Activated CD4-positive, alpha-beta T cell treated with anti-CD3 and anti-CD28 coated beads for 1 hour (primary cell): ENCODE measurements around the gene ZNF789.
A peak's percentile ranks its signal among the peaks of the same experiment; 100 is the strongest.
"Not testable (repeated sequence)": the region's sequence is repeated elsewhere in the genome, so short reads cannot be mapped to it uniquely, and the experiment has no call there.

Experiments used
- DNase-seq: peaks from one replicate; pipeline ENCODE4 v3.0.0-alpha.2; 2020

ZNF789 gene

GRCh38 chr7:99459087-99459486, 13.6 kb upstream of the ZNF789 start:
- no peak for DNase-seq

GRCh38 chr7:99460651-99461050, 12.0 kb upstream of the ZNF789 start:
- no peak for DNase-seq

GRCh38 chr7:99461221-99461620, 11.5 kb upstream of the ZNF789 start:
- DNase-seq = no peak

- DNase-seq = no peak
These were observed 7.3 kb upstream of the ZNF789 start for GRCh38 chr7:99465421-99465768.

- DNase-seq = no peak
These were observed 4.3 kb upstream of the ZNF789 start for GRCh38 chr7:99468336-99468918.

GRCh38 chr7:99469381-99470065, 3.2 kb upstream of the ZNF789 start:
- DNase-seq = no peak

- DNase-seq = no peak
These were observed 566 bp downstream of the ZNF789 start for GRCh38 chr7:99473315-99473596.

- no peak for DNase-seq
These were observed 3.4 kb downstream of the ZNF789 start for GRCh38 chr7:99476107-99476506.

- DNase-seq = no peak
These were observed 6.1 kb downstream of the ZNF789 start for GRCh38 chr7:99478464-99479440.

- DNase-seq = no peak
These were observed 12.4 kb downstream of the ZNF789 start for GRCh38 chr7:99485094-99485493.

GRCh38 chr7:99489235-99489634, 16.5 kb downstream of the ZNF789 start:
- DNase-seq = no peak

GRCh38 chr7:99490878-99491277, 18.2 kb downstream of the ZNF789 start:
- DNase-seq = no peak

GRCh38 chr7:99493823-99494222, 21.1 kb downstream of the ZNF789 start:
- DNase-seq = no peak

GRCh38 chr7:99497766-99498545, 25.3 kb downstream of the ZNF789 start:
- no peak for DNase-seq

- no peak for DNase-seq
These were observed 25.9 kb downstream of the ZNF789 start for GRCh38 chr7:99498546-99498944.

GRCh38 chr7:99499371-99499720, 26.7 kb downstream of the ZNF789 start:
- DNase-seq = no peak

GRCh38 chr7:99499721-99500636, 27.3 kb downstream of the ZNF789 start, which contains the start of gene ZNF394:
ZNF394 (minus strand) TSS chr7:99500281; CDS start chr7:99500093, 188 bp downstream.
- DNase-seq = peak; percentile 82

GRCh38 chr7:99500637-99501009, 27.9 kb downstream of the ZNF789 start:
- DNase-seq = no peak

GRCh38 chr7:99501236-99501635, 28.5 kb downstream of the ZNF789 start:
- not testable (repeated sequence) for DNase-seq

GRCh38 chr7:99504281-99504602, 31.6 kb downstream of the ZNF789 start:
- DNase-seq = no peak

- DNase-seq = peak; percentile 94
These were observed 32.1 kb downstream of the ZNF789 start, which contains the start of gene ZKSCAN5 for GRCh38 chr7:99504603-99505323. ZKSCAN5 (plus strand) TSS chr7:99504662; CDS start chr7:99506045, 1,383 bp downstream.

GRCh38 chr7:99505324-99505662, 32.6 kb downstream of the ZNF789 start:
- no peak for DNase-seq
